Astrocyte of the cerebellum (primary cell): ENCODE results near the gene PA2G4.

ENCODE experiments used
- DNase-seq: peaks from one replicate; pipeline ENCODE4 v3.0.0-alpha.2; 2011; ENCODE audit warnings: low read depth
- H3K4me3 ChIP-seq: 2 replicates; pipeline ENCODE4 v1.5.1; 2011; ENCODE audit warnings: mild to moderate bottlenecking, low read depth, low read length, moderate library complexity
- in situ Hi-C: cut with HindIII; loops from 2 replicates; pipeline ENCODE4 v1.10.0; 2017; ENCODE audit warnings: low sequenced_read_pairs
- TF ChIP-seq, protein P1 (sequence below): IDR thresholded peaks from 2 replicates; pipeline ENCODE4 v1.5.1; 2012; ENCODE audit warnings: low read length, low read depth, moderate library complexity, mild to moderate bottlenecking; ENCODE audit errors: missing control alignments

The PA2G4 gene

GRCh38 chr12:56157201-56158028 is 53.1 kb downstream of the PA2G4 start:
- peak overlapping the region; percentile 90 for H3K4me3 ChIP-seq
- in situ Hi-C loops, result no loop called here
- TF ChIP-seq, protein P1, sequence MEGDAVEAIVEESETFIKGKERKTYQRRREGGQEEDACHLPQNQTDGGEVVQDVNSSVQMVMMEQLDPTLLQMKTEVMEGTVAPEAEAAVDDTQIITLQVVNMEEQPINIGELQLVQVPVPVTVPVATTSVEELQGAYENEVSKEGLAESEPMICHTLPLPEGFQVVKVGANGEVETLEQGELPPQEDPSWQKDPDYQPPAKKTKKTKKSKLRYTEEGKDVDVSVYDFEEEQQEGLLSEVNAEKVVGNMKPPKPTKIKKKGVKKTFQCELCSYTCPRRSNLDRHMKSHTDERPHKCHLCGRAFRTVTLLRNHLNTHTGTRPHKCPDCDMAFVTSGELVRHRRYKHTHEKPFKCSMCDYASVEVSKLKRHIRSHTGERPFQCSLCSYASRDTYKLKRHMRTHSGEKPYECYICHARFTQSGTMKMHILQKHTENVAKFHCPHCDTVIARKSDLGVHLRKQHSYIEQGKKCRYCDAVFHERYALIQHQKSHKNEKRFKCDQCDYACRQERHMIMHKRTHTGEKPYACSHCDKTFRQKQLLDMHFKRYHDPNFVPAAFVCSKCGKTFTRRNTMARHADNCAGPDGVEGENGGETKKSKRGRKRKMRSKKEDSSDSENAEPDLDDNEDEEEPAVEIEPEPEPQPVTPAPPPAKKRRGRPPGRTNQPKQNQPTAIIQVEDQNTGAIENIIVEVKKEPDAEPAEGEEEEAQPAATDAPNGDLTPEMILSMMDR, result peak; percentile 72
- peak; percentile 57 for DNase-seq

DNA sequence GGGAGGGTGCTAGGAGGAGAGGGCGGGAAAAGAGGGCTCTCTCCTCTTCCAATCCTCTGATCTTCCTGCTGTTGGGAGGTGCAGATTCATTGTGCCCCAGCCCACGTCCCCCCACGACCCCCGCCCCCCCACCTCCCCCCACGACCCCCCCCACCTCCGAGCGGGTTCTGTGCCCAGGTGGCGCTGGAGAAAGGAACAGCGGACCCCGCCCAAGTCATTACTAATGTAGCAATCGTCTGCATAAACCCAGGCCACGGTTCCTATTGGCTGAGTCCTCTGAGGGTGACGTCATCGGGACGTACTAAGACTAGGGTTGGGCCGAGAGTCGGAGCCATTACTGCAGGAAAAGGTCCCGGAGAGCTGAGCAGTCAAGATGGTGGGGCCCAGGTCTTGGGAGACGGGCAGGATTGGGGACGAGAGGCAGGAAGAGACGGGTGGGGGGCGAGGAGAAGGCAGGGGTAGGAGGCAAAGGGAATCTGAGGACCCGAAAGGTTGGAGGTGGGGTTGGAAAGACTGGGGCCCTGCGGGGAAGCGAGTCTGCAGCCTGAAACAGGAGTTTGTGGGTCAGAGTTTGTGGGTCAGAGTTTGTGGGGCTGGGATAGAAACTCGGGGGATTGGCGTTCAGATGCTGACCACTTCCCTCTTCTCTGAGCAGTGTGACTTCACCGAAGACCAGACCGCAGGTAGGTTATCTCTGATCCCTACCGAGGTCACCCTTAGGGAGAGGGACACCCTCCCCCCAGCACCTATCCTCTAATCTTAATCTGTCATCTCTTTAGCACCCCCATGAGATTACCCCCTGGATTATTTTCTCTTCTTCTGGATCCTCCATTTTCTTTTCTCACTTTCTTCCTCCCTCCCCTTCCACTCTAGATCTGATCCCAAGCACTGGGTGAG is 53.9 kb downstream of the PA2G4 start, which contains the start of gene MYL6:
Gene MYL6, plus strand, starts transcription at position 331 of the 897 bp plus-strand sequence. Its CDS starts 43 bp downstream, at position 374.
- peak within 1 kb of the TSS; percentile 90 for H3K4me3 ChIP-seq
- in situ Hi-C loops, result no loop called here
- TF ChIP-seq, protein P1, result no peak
- DNase-seq, result peak; percentile 97

DNA sequence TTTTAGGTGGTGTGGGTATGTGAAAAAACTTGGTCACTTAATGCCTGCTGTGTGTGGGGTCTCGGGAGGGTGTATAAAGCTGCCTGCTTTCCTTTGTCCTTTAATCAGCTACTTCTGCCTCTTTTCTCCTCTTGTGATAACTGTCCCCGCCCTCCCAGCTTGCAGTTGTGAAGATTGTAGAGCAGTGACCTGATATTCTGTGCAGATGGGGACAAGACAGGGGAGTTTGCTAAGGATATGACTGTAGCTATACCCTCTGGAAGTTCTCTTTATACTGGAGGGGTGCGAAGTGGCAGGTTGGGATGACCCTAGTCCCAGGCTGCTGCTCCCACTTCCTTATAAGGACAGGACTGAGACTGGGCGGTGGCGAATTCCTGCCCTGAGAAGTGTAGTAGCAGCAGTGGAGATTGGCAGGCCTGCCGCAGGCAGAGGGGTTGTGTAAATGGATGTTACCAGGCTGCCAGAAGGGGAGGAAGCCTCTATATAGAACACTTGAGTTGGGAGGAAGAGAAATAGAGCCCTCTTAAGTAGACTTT is 54.6 kb downstream of the PA2G4 start:
- in situ Hi-C loops, result no loop called here
- peak overlapping the region; percentile 90 for H3K4me3 ChIP-seq
- DNase-seq, result peak; percentile 18
- TF ChIP-seq, protein P1, result no peak

- DNase-seq, result no peak
- in situ Hi-C loops, result no loop called here
- peak overlapping the region; percentile 90 for H3K4me3 ChIP-seq
- TF ChIP-seq, protein P1, result no peak
Measured at GRCh38 chr12:56159482-56160192, 55.3 kb downstream of the PA2G4 start.

GRCh38 chr12:56160193-56160763 is 55.9 kb downstream of the PA2G4 start:
- H3K4me3 ChIP-seq, result peak overlapping the region; percentile 90
- in situ Hi-C loops, result no loop called here
- DNase-seq, result no peak
- TF ChIP-seq, protein P1, result no peak
